Erythroblast (primary cell): ENCODE results near the gene PCK1.

ENCODE experiments used
- DNase-seq, 2 experiments: peaks; one replicate each; lab custom pipeline; 2025; lab: John Stamatoyannopoulos, UW
- GATA1 ChIP-seq: IDR thresholded peaks from 2 replicates; pipeline ENCODE4 v1.6.1; 2011; ENCODE audit warnings: low read depth, mild to moderate bottlenecking, control low read depth, low read length, moderate library complexity
- POLR2A ChIP-seq: IDR thresholded peaks from 2 replicates; pipeline ENCODE4 v1.6.1; 2011; ENCODE audit warnings: mild to moderate bottlenecking, low read length

PCK1 gene

GRCh38 chr20:57559658-57560553 is 1.0 kb upstream of the PCK1 start:
- DNase-seq = peak in 1 of 2 experiments; percentile 26
- TF ChIP-seq POLR2A (no peak), GATA1 (no peak)

GRCh38 chr20:57561356-57562279 is 708 bp downstream of the PCK1 start:
- TF ChIP-seq GATA1 = no peak
- no peak for TF ChIP-seq POLR2A

GRCh38 chr20:57562541-57563465 is 1.9 kb downstream of the PCK1 start:
- TF ChIP-seq GATA1 (no peak), POLR2A (no peak)
- no peak for DNase-seq

More at GRCh38 chr20:57561356-57562279, 708 bp downstream of the PCK1 start:
- DNase-seq = no peak

- DNase-seq = no peak
- no peak for TF ChIP-seq POLR2A
- TF ChIP-seq GATA1 = no peak
Measured at GRCh38 chr20:57563522-57563921, 2.6 kb downstream of the PCK1 start.

GRCh38 chr20:57564180-57564802 is 3.4 kb downstream of the PCK1 start:
- no peak for TF ChIP-seq POLR2A
- no peak for TF ChIP-seq GATA1
- no peak for DNase-seq

GRCh38 chr20:57564951-57565642 is 4.2 kb downstream of the PCK1 start:
- TF ChIP-seq GATA1 (no peak), POLR2A (no peak)
- DNase-seq = no peak

GRCh38 chr20:57566399-57566798 is 5.5 kb downstream of the PCK1 start:
- DNase-seq = no peak
- no peak for TF ChIP-seq POLR2A
- TF ChIP-seq GATA1 = no peak

- no peak for DNase-seq
Measured at GRCh38 chr20:57566803-57567459, 6.0 kb downstream of the PCK1 start.

GRCh38 chr20:57567471-57568079 is 6.7 kb downstream of the PCK1 start:
- TF ChIP-seq POLR2A (no peak), GATA1 (no peak)
- no peak for DNase-seq

More at GRCh38 chr20:57566803-57567459, 6.0 kb downstream of the PCK1 start:
- TF ChIP-seq GATA1 = no peak
- no peak for TF ChIP-seq POLR2A

GRCh38 chr20:57568088-57568896 is 7.4 kb downstream of the PCK1 start:
- TF ChIP-seq GATA1 (no peak), POLR2A (no peak)
- no peak for DNase-seq

GRCh38 chr20:57568960-57569359 is 8.1 kb downstream of the PCK1 start:
- DNase-seq = no peak
- TF ChIP-seq POLR2A (no peak), GATA1 (no peak)
